HG03060 (cell line): ENCODE measurements around the gene CLDN10.

Experiments
- ATAC-seq: cut with Tn5 transposase; IDR thresholded peaks from one replicate; pipeline ENCODE4 v1.9.1; 2021; ENCODE audit warnings: low read depth, moderate number of reproducible peaks; ENCODE audit not compliant: unreplicated experiment

Gene CLDN10

DNA sequence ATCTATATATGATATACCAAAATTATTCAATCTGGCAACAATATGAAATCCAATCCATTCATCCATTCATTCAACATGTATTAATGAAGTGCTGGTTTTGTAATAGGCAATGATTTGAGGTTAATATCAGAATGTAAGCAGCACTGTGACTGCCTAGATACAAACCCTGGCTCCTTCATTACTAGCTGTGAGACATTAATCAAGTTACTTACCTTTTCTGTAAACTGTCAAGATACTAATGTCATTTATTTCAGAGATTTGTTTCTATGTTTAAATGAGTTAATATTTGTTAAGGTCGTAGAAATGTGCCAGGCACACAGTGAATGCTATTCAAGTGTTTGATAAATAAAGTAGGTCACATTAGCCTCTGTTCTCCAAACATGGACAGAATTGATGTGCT lies 40.9 kb downstream of the CLDN10 start:
- ATAC-seq, result no peak

DNA sequence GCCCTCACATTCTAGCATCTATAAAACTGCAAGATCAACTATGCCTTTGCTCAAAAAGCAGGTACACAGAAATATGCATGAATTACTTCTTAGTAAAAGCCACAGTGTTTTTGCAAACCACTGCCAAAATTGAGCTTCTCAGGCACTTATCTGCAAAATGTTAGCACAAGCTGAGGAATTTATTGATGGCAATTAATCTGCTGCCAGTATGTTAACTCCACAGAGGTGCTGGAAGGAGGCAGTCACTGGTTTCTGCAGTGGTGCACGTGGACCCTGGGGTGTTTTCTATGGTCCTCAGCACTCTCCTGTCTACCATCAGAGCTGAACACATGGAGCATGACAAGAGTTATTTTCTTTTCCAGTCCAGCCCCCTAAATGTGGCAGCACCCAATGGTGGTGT lies 44.2 kb downstream of the CLDN10 start:
- ATAC-seq, result no peak

DNA sequence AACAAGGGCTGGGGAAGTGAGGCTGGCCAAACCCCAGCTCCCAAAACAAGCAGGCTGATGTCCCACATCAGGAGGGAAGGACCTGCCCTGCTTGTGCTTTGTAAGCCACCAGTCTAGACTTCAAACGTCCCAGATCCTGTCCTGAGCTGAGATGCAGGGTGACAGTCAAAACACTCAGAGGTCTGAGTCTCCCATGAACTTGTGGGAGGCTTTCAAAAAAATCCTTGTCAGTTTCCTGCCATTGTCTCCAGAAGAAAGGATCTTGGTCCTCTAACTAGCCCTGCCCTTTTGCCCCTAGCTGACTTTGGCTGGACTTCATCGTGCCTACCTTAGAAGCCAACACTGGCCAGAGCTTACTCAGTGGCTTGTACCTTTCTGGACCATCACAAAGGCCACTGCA lies 48.7 kb downstream of the CLDN10 start:
- ATAC-seq, result no peak

DNA sequence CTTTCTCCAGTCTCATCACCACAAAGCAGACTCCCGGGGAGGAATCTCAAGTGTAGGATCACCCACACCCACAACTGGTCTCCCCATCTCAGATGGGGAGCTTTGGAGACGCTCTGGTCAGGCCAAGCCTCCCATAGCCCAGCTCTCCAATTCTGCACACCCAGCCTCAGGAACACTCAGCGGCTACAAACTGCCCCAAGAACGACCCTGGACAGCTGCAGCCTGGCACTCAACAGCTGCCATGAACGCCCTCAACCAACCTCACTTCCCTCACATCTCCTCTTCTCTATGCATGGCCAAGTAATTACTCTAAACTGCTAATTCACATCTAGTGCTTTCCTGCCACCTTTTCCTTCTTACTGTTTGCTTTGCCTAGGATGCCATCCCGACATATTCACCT lies 49.4 kb downstream of the CLDN10 start:
- ATAC-seq, result no peak

DNA sequence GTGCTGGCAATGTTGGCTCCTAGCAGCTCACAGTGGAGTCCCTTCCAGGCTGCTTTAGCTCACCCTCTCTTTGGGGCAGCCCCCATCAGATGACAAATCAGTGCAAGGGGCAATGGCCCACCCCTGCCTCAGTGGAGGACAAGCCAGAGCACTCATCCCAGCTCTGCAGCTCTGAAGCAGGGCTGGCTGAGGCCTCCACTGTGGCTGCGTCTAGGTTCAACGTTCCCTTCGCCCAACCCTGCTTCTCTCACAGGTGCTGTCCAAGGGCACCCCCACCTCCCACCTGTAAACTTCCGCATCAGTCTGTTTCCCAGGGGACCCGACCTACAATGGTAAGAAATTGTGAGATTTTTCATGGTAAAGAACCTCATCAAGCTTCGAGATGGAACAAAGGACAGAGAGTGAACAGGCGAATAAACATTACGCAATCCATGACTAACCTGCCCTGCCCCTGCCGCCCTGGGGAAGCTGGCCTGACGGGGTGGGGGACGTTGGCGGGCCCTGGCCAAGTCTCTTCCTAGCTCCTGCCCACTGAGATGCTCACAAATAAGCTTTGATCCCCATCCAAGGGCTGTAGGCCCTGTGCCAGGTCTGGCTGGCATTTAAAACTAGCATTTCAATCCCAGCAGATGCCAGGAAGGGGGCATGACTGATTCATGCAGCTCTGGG lies 51.5 kb downstream of the CLDN10 start:
- ATAC-seq, result no peak

DNA sequence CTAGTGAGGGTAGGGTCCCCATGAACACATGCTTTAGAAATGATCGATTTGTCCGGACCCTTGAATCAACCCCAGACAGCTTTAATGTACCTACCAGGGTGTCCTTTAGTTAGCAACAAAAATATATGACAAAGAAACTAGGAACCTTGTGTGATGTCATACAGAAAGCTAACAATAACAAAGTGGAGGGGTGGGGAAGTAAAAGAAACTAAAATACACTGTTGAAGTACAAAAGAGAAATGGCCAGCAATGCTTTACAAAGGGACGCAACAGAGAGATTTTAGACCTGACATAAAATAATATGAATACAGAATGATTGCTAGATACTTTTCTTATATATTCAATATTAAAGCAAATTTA lies 52.0 kb downstream of the CLDN10 start:
- no peak for ATAC-seq

DNA sequence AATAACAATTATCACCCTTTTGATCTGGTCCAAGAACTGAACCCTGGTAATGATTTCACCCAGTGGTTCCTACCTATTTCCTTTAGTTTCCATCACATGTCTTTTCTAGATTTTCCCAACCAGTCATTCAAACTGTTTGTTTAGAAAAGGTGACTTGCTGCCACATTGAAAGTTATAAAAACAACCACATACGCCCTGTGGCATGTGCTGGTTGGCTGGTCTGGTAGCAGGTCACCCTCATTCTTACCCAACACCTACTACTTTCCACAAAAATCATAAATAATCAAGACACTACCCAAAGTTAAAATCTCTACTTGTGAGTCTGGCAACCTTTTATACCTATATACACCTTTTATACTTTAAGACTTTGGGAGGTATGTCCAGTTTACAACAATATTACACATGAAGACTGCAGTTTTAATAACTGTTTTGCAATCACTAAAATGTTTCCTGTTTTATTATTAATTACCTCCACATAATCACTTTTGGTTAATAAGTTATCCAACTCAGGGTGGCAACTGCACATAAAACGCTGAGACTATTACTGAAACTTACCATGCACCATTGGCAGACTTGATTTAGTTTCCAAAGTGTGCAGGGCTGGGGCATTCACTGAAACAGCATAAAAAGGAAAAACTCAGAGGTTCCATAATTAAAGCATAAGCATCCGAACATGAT lies 53.1 kb downstream of the CLDN10 start:
- no peak for ATAC-seq

DNA sequence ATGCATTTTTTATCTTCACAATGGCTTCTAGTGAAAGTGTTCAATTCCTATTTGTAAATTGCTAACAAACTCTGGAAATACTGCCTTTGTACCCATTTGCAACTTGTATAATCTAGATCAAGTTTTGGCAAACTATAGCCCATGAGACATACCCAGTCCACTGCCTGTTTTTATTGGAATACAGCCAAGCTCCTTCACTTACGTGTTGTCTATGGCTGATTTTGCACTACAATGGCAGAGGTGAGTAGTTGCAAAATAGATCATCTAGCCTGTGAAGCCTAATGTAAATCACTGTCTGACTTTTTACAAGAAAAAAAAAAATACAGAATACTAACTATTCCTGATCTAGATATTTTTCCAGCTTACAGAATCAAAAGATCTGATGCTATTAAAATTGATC lies 54.8 kb downstream of the CLDN10 start:
- ATAC-seq, result no peak

DNA sequence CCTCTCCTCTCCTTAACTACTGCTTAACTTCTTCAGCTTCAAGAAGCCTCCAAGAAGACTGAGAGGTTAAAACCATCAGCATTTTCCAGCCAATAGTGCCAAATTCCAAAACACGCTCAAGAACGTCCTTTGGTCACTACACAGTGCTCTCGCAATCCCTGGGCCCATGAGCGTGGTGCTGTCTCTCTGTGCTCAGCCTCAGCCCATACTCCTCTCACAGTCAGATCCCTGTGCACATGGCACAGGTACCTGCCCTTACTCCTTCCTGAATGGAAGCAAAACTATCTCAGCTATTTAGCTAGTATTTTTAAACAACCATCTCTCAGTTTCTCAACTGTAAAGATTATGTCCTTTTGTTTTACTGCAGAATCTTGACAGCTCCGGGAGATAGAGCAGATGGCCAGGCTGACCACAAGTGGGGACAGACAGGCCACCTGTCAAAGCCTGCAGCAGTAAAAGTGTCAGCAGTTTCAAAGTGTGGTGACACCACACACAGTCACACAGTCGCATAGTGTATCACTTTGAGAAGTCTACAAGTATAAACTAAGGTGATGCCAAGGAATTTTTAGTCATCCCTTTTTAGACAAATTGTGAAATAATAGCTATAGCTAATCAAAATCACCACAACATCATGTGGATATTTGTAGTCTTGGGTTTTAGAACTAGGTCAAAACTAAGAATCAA lies 56.3 kb downstream of the CLDN10 start:
- no peak for ATAC-seq

DNA sequence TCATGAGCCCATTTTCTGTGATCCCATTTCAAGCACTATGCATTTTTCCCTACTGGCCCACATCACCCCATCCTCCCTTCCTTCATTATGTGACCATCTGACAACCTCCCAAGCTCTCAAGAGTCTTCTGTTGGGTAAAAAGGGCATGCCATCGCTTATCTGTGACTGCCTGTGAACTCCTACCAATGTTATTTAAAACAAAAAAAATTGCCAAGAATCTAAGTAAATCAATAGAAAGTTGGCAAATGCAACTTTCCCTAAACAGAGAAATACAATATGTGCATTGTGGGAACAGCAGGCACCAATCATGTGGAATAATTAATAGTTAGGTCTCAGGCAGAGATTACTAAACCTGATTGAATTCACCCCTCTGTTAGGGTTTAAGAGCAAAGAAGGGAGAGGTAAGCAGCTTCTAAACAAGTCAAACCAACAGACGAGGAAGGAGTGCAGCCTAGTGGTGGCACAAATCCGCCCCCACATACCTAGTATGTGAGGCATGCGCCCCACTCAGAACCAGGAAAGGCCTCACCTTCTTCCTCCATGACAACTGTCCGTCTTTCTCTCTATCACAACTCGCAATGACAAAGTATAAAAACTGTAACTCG lies 62.2 kb downstream of the CLDN10 start:
- ATAC-seq, result no peak

DNA sequence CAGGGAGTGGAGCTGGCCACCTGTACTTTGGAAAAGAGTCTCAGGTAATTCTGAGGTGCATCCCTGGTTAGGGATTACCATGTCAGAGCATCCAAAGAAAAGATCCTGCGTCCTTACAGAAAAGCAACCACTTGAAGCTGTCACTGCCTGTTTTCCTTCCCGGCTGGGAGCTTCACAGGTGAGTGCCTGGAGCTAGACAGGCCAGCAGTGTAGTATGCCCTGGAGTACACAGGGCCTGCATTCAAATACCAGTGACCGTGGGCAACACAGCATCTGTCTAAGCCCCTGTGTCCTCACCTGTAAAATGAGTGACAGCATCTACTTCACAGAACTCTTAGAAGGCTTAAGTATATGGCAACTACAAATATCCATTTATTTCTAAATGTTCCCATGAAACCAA lies 63.0 kb downstream of the CLDN10 start:
- ATAC-seq, result no peak

DNA sequence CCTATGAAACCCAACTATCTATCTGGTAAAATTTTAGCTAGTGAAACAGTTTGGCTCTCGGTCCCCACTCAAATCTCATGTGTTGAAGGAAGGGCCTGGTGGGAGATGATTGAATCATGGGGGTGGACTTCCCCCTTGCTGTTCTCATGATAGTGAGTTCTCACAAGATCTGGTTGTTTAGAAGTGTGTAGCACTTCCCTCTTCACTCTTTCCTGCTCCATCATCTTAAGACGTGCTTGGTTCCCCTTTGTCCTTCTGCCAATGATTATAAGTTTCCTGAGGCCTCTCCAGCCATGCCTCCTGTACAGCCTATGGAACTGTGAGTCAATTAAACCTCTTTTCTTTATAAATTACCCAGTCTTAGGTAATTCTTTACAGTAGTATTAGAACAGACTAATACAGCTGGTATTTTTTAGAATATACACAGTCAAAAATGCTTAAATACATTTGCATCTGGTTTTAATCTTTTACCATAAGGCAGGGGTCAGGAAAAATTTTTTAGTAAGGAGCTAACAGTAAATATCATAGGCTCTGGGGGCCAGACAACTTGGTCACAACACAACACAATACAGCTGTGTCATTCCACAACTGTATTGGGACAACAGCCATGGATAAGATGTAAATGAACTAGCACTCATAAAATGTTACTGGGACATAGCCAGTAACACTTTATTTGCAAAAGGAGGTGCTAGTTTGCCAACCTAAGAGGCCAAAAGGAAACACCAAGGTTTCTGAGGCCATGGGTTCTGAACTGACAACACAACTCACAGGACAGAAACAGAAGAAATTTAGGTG lies 67.7 kb downstream of the CLDN10 start:
- ATAC-seq, result no peak

DNA sequence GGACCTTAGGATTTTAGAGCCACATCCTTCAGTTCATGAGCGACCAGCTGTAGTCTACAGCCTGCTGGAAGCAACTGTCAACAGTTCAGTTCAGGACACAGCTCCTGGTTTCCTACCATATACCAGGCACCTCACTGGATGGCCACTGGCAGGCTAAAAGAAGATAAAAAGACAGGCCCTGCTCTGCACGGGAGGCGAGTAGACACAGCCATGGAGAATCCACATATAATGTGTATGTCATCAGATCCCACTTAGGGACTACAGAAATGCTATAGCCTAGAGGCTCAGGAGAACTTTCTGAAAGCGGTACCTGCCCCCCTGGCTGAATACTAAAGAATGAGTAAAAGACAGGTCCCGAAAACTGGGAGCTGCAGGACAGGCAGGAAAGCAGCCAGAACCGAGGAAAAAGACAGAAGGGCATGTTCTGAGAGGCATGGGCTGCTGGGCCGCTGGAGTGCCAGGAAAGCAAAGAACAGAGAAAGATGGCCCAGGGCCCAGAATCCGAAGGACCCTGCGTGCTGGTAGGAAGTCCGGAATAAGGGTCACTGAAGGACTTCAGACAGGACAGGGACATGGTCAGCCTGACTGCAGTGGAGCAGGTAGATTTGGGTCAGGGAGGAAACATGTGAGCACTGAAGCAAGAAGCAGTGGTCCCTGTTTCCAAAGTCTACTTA lies 68.4 kb downstream of the CLDN10 start:
- no peak for ATAC-seq

DNA sequence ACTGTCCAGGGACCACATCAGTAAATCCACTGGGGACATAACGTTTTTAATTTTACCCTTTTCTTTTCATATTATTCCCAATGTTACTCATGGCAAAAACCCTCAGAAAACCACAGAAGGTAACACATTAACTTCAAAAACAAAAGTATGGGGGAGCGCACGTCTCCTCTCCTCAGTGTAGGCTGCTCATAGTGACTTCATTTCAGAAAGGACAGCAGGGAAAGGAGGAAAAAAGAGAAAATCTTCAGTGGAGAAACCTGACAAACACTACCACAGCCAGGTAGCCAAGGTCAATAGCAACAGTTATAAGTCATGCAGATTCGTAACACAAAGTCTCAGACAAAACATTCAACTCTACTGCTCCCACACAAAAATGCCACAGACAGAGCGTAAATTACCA lies 70.6 kb downstream of the CLDN10 start:
- ATAC-seq, result no peak

DNA sequence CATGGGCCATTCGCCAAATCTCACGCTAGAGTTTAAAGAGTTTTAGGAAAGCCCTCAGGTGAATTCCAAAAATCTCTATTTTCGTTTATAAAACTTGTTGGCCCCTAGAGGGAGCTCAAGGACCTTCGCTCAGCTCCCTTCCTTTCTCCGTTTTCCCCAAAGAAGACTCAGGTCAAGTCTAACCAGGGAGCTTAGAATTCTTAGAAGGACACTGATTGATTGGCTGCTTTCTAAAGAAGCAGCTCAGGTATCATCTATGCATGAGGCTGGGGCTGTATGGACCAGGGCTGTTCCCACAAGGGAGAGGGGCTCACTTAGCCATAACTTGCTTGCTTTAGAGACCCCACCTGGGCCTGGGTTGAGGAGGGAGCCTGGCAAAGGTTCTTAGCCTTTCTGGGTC lies 71.5 kb downstream of the CLDN10 start:
- ATAC-seq, result no peak

DNA sequence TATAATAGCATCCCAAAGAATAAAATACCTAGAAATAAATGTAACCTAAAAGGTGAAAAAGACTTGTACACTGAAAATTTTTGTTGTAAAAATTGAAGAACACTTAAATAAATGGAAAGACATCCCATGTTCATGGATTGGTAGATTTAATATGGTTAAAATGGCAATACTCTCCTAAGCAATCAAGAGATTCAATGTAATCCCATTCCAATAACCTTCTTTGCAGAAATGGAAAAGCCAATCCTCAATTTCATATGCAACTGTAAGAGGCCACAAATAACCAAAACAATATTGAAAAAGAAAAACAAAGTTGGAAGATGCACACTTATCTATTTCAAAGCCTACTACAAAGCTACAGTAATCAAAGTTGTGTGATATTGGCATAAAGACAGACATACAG lies 74.2 kb downstream of the CLDN10 start:
- ATAC-seq, result no peak

DNA sequence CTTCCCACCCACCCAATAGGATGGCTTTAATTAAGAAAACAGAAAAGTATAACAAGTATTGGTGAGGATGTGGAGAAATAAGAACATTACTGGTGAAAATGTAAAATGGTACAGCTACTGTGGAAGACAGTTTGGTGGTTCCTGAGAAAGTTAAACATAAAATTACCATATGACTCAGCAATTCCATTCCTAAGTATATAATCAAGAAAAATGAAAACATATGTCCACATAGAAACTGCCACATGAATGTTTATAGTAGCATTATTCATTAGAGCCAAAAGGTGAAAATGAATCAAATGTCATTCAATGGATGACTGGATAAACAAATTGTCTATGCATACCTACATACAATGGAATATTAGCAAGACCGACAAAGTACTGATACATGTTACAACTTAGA lies 75.1 kb downstream of the CLDN10 start:
- no peak for ATAC-seq

DNA sequence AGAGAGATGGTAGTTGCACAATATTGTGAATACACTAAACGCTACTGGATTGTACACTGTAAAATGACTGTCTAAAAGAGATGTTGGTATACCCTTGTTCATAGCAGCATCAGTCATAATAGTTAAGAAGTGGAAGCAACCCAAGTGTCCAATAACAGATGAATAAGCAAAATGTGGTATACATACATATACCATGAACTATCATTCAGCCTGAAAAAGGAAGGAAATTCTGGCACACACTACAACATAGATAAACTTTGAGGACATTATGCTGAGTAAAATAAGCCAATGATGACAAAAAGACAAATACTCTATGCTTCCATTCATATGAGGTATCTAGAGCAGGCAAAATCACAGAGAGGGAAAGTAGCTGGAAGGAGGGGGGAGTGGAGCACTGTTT lies 76.0 kb downstream of the CLDN10 start:
- ATAC-seq, result no peak

DNA sequence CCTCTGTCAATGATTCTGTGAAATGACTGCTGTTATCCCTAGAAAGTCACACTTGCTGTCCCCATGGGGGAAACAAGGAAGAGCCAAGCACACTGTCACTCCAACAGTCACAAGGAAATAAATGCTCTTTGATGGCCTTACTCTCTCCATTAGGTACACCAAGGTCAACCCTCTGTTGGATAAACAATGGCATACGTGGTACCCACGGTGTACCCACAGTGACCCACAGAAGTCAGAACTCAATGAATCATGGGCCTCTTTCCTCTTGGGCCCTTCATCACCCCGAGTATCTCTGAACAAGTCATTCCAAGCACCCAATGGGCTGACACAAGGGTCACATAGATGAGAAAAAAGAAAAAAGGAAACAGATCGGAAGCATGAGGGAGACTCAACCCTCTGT lies 76.6 kb downstream of the CLDN10 start:
- ATAC-seq, result no peak
